WERI-Rb-1 (cell line): ENCODE data around the gene GJC2.

Source experiments
- DNase-seq: peaks from one replicate; pipeline ENCODE4 v3.0.0-alpha.2; 2020
- H3K27ac ChIP-seq: fragments of 250-450 bp; sonication (Bioruptor Pico); 2 replicates; pipeline ENCODE4 v1.5.1; 2020; ENCODE audit warnings: mild to moderate bottlenecking, moderate library complexity
- H3K27me3 ChIP-seq: fragments of 250-450 bp; sonication (Bioruptor Pico); 2 replicates; pipeline ENCODE4 v1.5.1; 2021; ENCODE audit warnings: mild to moderate bottlenecking, low read depth, moderate library complexity; ENCODE audit not compliant: insufficient read depth, severe bottlenecking
- H3K36me3 ChIP-seq: fragments of 250-450 bp; sonication (Bioruptor Pico); 2 replicates; pipeline ENCODE4 v1.5.1; 2020; ENCODE audit warnings: mild to moderate bottlenecking, moderate library complexity
- H3K4me3 ChIP-seq: 2 replicates; pipeline ENCODE4 v1.5.1; 2011; ENCODE audit warnings: low read depth, mild to moderate bottlenecking, control low read depth, low read length
- H3K9me3 ChIP-seq: fragments of 250-450 bp; sonication (Bioruptor Pico); 2 replicates; pipeline ENCODE4 v1.5.1; 2021; ENCODE audit warnings: mild to moderate bottlenecking, moderate library complexity; ENCODE audit not compliant: severe bottlenecking
- CTCF ChIP-seq: IDR thresholded peaks from 2 replicates; pipeline ENCODE4 v1.5.1; 2011; ENCODE audit warnings: low read depth, mild to moderate bottlenecking, control low read depth, inconsistent platforms, low read length

The GJC2 gene

DNA sequence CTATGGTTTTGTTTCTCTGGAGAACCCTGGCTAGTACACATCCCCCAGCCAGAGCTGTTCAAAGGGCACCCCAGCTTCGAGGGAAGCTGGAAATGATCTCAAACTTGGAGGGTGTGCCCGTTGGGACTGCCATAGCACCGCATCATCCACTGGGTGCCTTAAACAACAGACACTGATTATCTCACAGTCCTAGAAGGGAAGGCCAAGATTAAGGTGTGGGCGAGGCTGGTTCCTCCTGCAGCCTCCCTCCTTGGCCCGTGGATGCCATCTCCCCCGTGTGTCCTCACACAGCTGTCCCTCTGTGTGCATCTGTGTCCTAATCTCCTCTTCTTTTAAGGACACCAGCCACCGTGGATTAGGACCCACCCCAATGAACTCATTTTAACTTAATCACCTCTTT, 11.6 kb downstream of the GJC2 start:
- peak overlapping the region; percentile 95 for H3K27ac ChIP-seq
- H3K9me3 ChIP-seq, result no peaks in the 10 kb centered on the region
- H3K4me3 ChIP-seq, result no peak overlapping the region
- H3K27me3 ChIP-seq, result no peaks in the 10 kb centered on the region
- TF ChIP-seq CTCF, result no peak
- DNase-seq, result peak; percentile 79
- H3K36me3 ChIP-seq, result no peaks in the 10 kb centered on the region

DNA sequence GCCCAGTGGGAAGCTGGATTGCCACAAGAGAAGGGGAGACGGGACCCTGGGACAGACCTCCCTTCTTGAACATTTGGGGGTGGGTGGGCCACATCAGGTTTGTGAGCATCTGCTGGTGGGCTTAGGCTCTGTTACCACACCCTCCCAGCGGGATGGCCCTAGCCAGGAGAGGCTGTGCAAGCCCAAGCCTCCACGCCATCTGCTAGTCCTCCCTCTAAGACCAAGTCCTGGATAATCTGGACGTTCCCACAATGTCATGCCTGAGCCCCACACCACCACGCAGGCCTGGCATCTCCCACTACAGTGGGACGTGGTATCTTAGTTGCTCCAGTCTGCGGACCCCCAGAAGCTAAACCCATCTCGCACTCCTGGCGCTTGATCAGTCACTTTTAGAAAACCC, 12.1 kb downstream of the GJC2 start:
- no peaks in the 10 kb centered on the region for H3K9me3 ChIP-seq
- H3K27ac ChIP-seq, result peak overlapping the region; percentile 95
- DNase-seq, result peak; percentile 89
- no peaks in the 10 kb centered on the region for H3K36me3 ChIP-seq
- peak overlapping the region; percentile 25; the same call in 1 of the 2 replicates for H3K4me3 ChIP-seq
- no peak for TF ChIP-seq CTCF
- H3K27me3 ChIP-seq, result no peaks in the 10 kb centered on the region

DNA sequence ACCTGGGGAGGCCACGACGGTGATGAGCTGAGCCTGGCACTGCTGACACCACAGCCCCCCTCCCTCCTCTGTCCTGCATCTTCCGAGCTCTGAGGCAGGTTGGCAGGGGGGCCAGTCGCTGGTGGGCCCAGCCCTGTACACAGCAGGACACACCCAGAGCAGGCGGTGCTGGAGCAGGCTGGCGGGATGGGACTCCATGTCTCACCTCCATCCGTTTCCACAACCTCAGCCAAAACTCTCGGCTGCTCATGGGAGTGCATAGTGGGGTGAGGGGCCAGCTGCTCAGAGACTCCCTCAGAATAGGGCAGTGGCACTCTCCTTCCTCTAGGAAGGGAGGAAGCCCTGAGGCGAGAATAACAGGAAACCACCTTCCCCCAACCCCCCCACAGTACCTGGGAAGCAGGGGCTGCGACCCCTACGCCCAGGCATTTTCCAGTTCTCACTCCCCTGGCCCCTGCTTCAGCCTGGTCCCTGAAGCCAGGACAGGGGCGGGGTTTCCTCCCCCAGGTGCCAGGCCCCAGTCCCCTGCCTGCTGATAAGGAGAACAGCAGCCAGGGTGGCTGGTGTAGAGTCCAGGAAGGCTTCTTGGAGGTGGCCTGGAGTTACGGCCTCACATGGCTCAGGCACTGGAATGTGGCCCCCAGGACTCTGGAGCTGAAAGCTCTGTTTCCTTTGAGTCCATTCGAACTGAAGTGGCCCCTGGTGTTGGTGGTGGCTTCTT, 12.7 kb downstream of the GJC2 start:
- Histone ChIP-seq H3K27me3 (no peaks in the 10 kb centered on the region), H3K4me3 (peak overlapping the region; percentile 25), H3K9me3 (no peaks in the 10 kb centered on the region), H3K27ac (peak overlapping the region; percentile 95), H3K36me3 (no peaks in the 10 kb centered on the region)
- peak; percentile 35 for DNase-seq
- TF ChIP-seq CTCF, result no peak

GRCh38 chr1:228163007-228163753, 13.4 kb downstream of the GJC2 start:
- Histone ChIP-seq H3K27ac (peak overlapping the region; percentile 95), H3K4me3 (no peak overlapping the region), H3K9me3 (no peaks in the 10 kb centered on the region), H3K36me3 (no peaks in the 10 kb centered on the region), H3K27me3 (no peaks in the 10 kb centered on the region)
- TF ChIP-seq CTCF, result no peak
- no peak for DNase-seq

GRCh38 chr1:228163776-228164519, 14.2 kb downstream of the GJC2 start:
- Histone ChIP-seq H3K27ac (peak overlapping the region; percentile 39), H3K4me3 (no peak overlapping the region), H3K27me3 (no peaks in the 10 kb centered on the region), H3K9me3 (no peaks in the 10 kb centered on the region), H3K36me3 (no peaks in the 10 kb centered on the region)
- no peak for DNase-seq
- no peak for TF ChIP-seq CTCF
